Measurements from ENCODE around the gene SURF1. TPM values are rescaled to one million over a fixed set of nuclear protein-coding genes. Genes with fewer than 3 reads are reported as not detected.

The SURF1 gene
- polyA plus RNA-seq, 6 donors from 2014 or later, result 77.6 to 142 (median 94.1) TPM

DNA sequence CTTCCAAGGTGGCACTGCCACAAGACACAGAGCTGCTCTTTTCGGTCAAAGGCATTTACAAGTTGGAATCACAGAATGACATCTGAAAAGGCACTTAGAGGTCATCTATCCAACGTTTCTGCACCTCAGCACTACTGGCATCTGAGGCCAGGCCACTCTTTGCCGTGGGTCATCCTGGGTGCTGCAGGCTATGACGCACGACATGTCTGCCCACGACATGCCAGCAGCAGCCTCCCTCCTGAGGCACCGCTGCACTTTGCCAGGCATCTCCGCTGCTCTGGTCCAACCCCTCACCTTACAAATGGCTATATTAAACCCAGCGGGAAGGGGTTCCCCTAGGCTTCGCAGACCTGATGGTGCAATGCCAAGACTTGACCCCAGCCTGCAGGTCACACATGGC lies 11.5 kb upstream of the SURF1 start:
- ATAC-seq (ENCODE audit: low read depth in 2 of 2), result no peak
- H3K4me3 Mint-ChIP-seq, result no peak overlapping the region
- peaks cover 0 to 9% of the 10 kb centered on the region in 2 donors for H3K36me3 Mint-ChIP-seq

DNA sequence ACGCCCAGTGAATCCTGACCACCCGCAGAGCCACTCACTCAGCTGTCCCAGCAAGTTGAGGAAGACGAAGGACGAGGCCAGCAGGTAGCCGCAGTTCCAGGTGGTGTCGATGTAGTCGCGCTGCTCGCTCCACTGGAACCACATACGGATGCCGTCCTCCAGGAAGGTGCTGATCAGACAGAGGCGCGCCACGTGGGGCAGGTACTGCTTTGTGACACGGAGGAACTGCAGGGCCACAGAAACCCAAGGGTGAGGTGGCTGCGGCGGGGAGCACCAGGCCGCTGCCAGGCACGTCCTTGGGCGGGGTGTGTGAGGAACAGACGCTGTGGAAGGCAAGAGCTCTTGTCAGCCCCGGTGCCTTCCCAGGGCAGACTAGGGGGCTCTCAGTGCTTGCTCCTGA lies 10.9 kb upstream of the SURF1 start:
- H3K27ac Mint-ChIP-seq, result no peak overlapping the region
- H3K27me3 Mint-ChIP-seq, result no peaks in the 10 kb centered on the region
- H3K4me3 Mint-ChIP-seq, result no peak overlapping the region
- H3K4me1 Mint-ChIP-seq, result peaks cover 37 to 42% (median 41%) of the 10 kb centered on the region in 3 donors
- ATAC-seq (ENCODE audit: low read depth in 2 of 2) (no peak), DNase-seq (no peak)
- H3K36me3 Mint-ChIP-seq, result peaks cover 0 to 9% of the 10 kb centered on the region in 2 donors
- no peaks in the 10 kb centered on the region for H3K9me3 Mint-ChIP-seq

More for the DNA sequence above, 11.5 kb upstream of the SURF1 start:
- Mint-ChIP-seq H3K27ac (no peak overlapping the region), H3K27me3 (no peaks in the 10 kb centered on the region), H3K9me3 (no peaks in the 10 kb centered on the region), H3K4me1 (peaks cover 42 to 47% (median 46%) of the 10 kb centered on the region in 3 donors)
- DNase-seq, result no peak

DNA sequence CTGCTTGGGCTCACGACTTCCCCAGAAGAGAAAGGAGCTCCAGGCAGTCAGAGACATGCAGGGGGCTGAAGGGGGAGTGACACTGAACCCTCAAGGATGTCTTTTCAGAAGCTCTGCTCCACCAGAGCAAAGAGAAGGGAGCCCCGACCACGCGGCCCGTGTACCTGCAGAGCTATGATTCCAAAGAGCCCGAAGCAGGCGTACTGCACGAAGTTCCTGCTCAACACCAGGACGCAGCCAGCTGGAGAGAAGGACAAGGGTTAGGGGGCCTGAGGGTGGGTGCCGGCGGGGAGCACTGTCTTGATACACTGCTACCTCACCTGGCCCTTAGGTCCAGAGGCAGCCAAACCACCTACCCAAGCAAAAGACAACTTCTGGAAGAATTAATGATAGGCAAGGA lies 10.1 kb upstream of the SURF1 start:
- H3K27ac Mint-ChIP-seq, result peak overlapping the region in 1 of 6 donors; percentile 13
- ATAC-seq (ENCODE audit: low read depth in 2 of 2), result no peak
- H3K9me3 Mint-ChIP-seq, result no peaks in the 10 kb centered on the region
- peaks cover 31 to 34% (median 33%) of the 10 kb centered on the region in 3 donors for H3K4me1 Mint-ChIP-seq
- H3K27me3 Mint-ChIP-seq, result no peaks in the 10 kb centered on the region
- H3K36me3 Mint-ChIP-seq, result peaks cover 0 to 14% of the 10 kb centered on the region in 2 donors
- H3K4me3 Mint-ChIP-seq, result no peak overlapping the region
- no peak for DNase-seq

DNA sequence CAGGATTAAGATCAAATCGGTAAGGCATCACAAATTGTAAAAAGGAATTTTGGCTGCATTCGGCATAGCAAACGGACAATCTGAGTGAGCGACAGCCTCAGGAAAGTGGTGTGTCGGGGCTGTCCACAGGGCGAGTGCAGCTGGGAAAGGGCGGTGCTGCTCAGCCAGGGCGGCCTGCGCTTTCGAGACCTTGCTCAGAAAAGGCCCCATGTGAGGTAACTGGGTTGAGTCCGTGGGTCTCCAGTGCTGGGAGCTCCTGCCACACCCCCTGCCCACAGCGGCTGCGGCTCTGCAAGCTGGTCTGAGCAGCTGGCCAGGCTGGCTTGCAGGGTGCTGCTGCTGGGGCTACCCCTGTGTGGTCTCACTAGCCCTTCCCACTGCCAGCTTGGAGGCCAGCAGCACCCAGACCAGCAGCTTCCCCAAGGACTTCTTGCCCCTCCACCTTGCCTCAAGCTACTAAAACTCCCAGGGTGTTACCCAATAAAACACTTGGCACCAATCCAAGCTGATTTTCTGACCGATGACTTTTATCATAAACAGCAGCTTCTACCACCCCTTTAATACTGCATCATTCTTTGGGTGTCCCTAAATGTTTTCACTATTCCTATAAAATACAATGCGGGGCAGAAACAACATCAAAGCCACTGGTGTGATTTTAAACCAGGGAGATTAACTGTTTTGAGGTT lies 6.2 kb upstream of the SURF1 start:
- peak overlapping the region in 2 of 6 donors; percentile 30 to 49 for H3K27ac Mint-ChIP-seq
- H3K27me3 Mint-ChIP-seq, result no peaks in the 10 kb centered on the region
- H3K4me1 Mint-ChIP-seq, result peaks cover 16 to 23% (median 21%) of the 10 kb centered on the region in 3 donors
- H3K9me3 Mint-ChIP-seq, result no peaks in the 10 kb centered on the region
- ATAC-seq (ENCODE audit: low read depth in 2 of 2) (no peak), DNase-seq (no peak)
- H3K36me3 Mint-ChIP-seq, result peaks cover 0 to 16% of the 10 kb centered on the region in 2 donors
- H3K4me3 Mint-ChIP-seq, result peak overlapping the region in 1 of 8 donors; percentile 56

DNA sequence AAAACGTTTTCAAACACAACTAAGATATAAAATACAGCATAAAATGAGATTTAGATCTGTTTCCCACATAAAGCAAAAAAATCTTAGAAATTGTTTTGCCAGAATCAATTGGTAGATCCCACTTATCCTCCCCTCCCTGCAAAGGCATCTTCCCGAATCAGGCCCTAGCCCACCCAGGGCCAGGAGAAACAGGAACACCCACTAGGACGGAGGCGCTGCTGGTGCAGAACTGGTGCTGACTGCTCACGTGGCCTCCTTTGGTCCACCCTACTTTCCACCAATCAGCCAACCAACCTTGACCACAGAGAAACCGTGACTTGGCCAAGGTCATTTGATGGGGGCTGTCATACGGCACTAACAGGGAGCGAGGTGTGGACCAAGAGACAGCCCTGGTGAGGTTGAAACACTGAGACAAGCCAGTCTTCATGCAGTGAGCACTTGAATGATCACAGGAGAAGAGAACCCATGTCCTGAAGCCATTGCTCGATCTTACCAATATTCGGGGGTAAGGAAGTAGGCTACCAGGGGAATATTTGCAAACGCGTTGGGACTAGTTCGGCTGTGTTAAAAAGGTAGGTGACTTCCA lies 5.3 kb upstream of the SURF1 start:
- ATAC-seq (ENCODE audit: low read depth in 2 of 2) (no peak), DNase-seq (no peak)
- Mint-ChIP-seq H3K27me3 (no peaks in the 10 kb centered on the region), H3K4me1 (peaks cover 17 to 27% (median 23%) of the 10 kb centered on the region in 3 donors), H3K27ac (no peak overlapping the region), H3K9me3 (no peaks in the 10 kb centered on the region), H3K4me3 (peak overlapping the region in 2 of 8 donors; percentile 22 to 56), H3K36me3 (peaks cover 0 to 16% of the 10 kb centered on the region in 2 donors)

DNA sequence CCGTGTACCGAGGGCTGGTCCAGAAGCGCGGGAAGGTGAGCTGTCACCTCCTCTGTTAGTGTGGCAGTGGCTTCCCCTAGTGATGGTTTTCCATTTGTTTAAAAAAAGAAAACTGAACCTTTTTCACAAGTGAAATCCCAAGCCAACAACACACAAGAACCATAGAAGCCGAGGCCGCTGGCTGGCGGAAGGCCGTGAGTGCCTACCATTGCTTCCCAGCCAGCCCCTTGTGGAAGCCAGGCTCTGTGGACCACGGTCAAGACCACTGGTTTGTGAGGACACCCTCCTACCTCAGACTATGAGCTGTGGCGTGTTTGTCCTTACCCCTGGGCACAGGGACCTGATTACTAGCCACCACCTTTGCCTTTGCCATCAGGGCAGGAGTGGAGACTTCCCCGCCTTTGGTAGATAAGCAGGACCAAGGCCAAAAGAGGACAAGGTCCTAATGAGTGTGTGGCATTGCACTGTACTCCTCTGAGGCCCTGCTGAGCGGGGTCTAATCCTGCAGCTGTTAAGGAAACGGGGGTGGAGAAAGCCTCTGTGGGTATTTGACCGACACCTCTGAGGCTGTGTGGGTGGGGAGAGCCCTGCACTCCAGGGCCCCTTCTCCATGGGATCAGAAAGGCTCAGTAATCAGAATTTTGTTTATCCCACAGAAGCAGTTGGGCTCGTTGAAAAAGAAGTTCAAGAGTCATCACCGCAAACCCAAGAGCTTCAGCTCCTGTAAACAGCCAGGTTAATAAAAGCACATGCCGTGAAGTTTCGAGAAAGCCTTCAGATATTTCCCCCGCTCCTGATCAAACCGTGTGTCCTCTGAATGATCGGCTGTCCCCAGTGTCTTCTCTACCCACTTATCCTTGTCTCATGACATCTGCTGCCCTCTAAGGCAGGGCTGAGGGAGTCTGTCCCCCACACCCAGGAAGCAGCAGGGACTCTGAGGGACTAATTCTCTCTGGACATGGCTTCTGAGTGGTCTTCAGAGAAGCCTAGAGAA lies 4.4 kb upstream of the SURF1 start:
- DNase-seq, result no peak
- peak overlapping the region in 3 of 6 donors; percentile 70 to 88 (median 79) for H3K27ac Mint-ChIP-seq
- H3K4me3 Mint-ChIP-seq, result peak overlapping the region in 3 of 8 donors; percentile 44 to 56 (median 56)

DNA sequence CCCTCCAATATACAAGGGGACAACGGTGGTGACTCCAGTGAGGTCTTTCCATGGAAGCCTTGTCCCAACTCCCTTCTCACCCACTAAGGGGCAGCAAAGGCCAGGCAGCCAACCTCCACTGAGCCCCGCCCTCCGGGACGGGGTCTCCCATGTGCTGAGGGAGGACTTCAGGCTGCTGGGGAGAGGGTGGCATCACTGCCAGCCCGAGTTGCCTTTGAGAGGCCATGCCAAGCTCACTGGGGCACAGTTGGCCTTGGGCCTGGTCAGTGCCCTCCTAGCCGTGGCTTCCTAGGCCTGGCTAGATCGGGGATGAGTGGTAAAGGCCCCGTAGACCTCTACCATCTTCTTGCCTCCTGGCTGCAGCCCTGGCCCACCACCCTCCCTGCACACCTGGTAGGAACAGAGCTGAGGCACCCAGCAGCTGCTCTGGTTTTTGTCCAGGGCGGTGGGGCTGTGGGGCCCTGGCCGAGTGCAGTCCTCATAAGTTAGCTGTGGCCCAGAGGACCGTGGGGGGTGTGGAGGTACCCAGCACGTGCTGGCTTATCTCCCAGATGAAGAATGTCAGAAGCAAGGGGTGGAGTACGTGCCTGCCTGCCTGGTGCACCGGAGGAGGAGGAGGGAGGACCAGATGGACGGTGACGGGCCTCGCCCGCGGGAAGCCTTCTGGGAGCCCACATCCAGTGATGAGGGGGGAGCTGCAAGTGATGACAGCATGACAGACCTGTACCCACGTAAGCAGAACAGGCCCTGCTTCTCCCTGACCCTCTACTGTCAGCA lies 3.3 kb upstream of the SURF1 start:
- H3K36me3 Mint-ChIP-seq, result peaks cover 0 to 16% of the 10 kb centered on the region in 2 donors

More for the DNA sequence above, 4.4 kb upstream of the SURF1 start:
- Mint-ChIP-seq H3K36me3 (peaks cover 0 to 16% of the 10 kb centered on the region in 2 donors), H3K9me3 (no peaks in the 10 kb centered on the region), H3K4me1 (peaks cover 17 to 30% (median 23%) of the 10 kb centered on the region in 3 donors), H3K27me3 (no peaks in the 10 kb centered on the region)
- ATAC-seq (ENCODE audit: low read depth in 2 of 2), result no peak

DNA sequence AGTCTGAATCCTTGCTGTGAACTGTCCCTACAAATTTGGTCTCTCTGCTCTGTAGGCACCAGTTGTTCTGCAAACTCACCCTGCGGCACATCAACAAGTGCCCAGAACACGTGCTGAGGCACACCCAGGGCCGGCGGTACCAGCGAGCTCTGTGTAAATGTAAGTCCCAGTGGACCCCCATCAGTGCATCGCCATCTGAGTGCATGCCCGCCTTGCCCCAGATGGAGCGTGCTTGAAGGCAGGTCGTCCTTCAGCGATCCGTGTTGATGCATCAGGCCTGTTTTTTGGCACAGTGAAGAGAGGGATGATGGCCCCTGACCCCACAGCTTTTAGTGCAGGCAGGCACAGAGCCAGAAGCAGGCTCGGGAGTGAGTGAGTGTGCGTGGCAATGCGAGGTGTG lies 1.4 kb upstream of the SURF1 start:
- no peak for ATAC-seq (ENCODE audit: low read depth in 2 of 2)
- peaks cover 23 to 47% (median 30%) of the 10 kb centered on the region in 3 donors for H3K4me1 Mint-ChIP-seq
- H3K27me3 Mint-ChIP-seq, result no peaks in the 10 kb centered on the region
- H3K4me3 Mint-ChIP-seq, result peak overlapping the region; percentile 70 to 95 (median 85)
- H3K27ac Mint-ChIP-seq, result peak overlapping the region in 5 of 6 donors; percentile 41 to 87 (median 84)
- DNase-seq, result no peak
- H3K9me3 Mint-ChIP-seq, result no peaks in the 10 kb centered on the region
- peaks cover 0 to 16% of the 10 kb centered on the region in 2 donors for H3K36me3 Mint-ChIP-seq

More for the DNA sequence above, 3.3 kb upstream of the SURF1 start:
- Mint-ChIP-seq H3K4me1 (peaks cover 17 to 40% (median 23%) of the 10 kb centered on the region in 3 donors), H3K4me3 (peak overlapping the region in 2 of 8 donors; percentile 86 to 95), H3K9me3 (no peaks in the 10 kb centered on the region), H3K27ac (peak overlapping the region in 2 of 6 donors; percentile 57 to 79), H3K27me3 (no peaks in the 10 kb centered on the region)
- DNase-seq, result no peak
- ATAC-seq (ENCODE audit: low read depth in 2 of 2), result no peak

DNA sequence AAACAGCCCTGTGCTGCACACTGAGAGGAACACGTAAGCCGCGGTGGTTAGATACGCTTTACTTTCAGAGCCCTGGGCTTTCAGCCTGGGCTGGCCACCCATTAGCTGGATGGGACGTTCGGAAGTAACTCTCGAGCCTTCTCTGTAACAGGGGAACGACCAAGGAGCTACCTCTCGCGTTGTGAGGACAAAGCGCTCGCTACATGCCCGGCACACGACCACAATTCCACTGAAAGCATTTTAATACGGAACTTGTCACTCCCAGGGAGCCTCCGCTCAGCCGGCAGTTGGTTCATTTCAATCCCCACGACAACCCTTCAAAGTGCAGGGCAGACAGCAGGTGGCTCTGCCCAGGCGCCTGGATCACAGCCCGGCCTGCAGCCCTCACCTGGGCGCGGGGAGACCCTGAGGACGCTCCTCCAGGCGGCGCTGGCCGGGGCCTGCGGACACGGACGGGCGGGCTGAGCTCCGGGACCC lies 368 bp downstream of the SURF1 start:
- ATAC-seq (ENCODE audit: low read depth in 2 of 2), result peak; percentile 41 to 52

DNA sequence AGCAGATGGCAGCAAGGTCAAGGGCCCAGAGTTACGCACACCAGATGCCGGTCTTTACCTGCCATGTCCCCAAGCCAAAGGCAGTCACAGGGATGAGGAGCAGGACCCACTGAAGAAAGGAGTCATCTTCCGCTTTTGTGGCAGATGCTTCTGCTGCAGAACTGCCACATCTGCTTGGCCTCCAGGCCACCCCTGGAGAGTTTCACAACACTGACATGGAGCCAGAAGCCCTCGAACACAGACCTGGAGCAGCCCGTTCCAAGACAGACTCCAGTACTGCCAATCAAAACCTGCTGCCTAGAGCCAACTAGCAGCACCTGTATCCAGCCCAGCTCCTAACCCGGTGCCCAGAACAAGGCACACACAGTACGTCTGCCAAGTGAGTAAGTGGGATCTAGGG lies 1.5 kb downstream of the SURF1 start:
- peak overlapping the region in 2 of 6 donors; percentile 15 to 94 for H3K27ac Mint-ChIP-seq
- H3K27me3 Mint-ChIP-seq, result no peaks in the 10 kb centered on the region
- DNase-seq, result no peak

More for the DNA sequence above, 368 bp downstream of the SURF1 start:
- peak overlapping the region; percentile 79 to 95 (median 88) for H3K4me3 Mint-ChIP-seq
- H3K36me3 Mint-ChIP-seq, result peaks cover 3 to 9% of the 10 kb centered on the region in 2 donors
- peak overlapping the region in 5 of 6 donors; percentile 30 to 95 (median 87) for H3K27ac Mint-ChIP-seq
- peaks cover 23 to 48% (median 30%) of the 10 kb centered on the region in 3 donors for H3K4me1 Mint-ChIP-seq
- no peak for DNase-seq
- no peaks in the 10 kb centered on the region for H3K9me3 Mint-ChIP-seq
- H3K27me3 Mint-ChIP-seq, result no peaks in the 10 kb centered on the region

DNA sequence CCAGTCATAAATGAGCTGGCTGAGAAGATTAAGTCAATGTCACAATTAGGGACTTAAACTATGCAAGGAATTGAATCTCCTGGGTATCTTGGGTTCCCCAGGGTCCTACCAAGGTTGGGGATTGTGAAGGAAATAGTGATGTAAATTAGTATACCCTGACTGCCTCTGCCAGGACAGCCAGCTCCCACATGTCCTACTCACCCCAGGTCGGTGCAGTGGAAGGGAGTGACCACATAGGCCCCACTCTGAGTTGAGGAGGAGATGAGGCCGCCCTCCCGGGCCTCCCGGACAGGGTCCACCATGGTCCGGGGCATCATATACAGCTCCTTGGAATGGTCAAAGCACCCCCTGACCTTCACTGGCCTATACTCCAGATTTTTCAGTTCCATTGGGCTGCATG lies 2.7 kb downstream of the SURF1 start:
- Mint-ChIP-seq H3K36me3 (peaks cover 9 to 10% of the 10 kb centered on the region in 2 donors), H3K4me1 (peaks cover 23 to 54% (median 29%) of the 10 kb centered on the region in 3 donors), H3K27ac (peak overlapping the region in 1 of 6 donors; percentile 88), H3K9me3 (no peaks in the 10 kb centered on the region), H3K27me3 (no peaks in the 10 kb centered on the region), H3K4me3 (peak overlapping the region in 3 of 8 donors; percentile 24 to 95 (median 60))
- ATAC-seq (ENCODE audit: low read depth in 2 of 2) (no peak), DNase-seq (no peak)

More for the DNA sequence above, 1.5 kb downstream of the SURF1 start:
- Mint-ChIP-seq H3K9me3 (no peaks in the 10 kb centered on the region), H3K4me3 (peak overlapping the region in 7 of 8 donors; percentile 57 to 95 (median 82)), H3K36me3 (peaks cover 3 to 9% of the 10 kb centered on the region in 2 donors), H3K4me1 (peaks cover 23 to 51% (median 28%) of the 10 kb centered on the region in 3 donors)
- no peak for ATAC-seq (ENCODE audit: low read depth in 2 of 2)
